Caco-2 (cell line): ENCODE measurements around the gene ADAMTS19. TPM values are rescaled to one million over a fixed set of nuclear protein-coding genes. Genes with fewer than 3 reads are reported as not detected.

Experiments
- BruUV-seq: library from RNA; stranded (reverse); fragments of 400-500 nt; replicated peaks from 2 replicates; lab custom pipeline; 2021; lab: Mats Ljungman, UMichigan
- CTCF ChIA-PET: fragments of 300-600 bp; sonication (Branson Sonifier 250); formaldehyde crosslinking; loops from one replicate; lab custom pipeline; 2022; ENCODE audit warnings: antibody characterized with exemption; lab: Charles Lee
- POLR2A ChIA-PET: fragments of 300-600 bp; sonication (Branson Sonifier 250); formaldehyde crosslinking; loops from one replicate; lab custom pipeline; 2022; ENCODE audit warnings: antibody characterized with exemption; lab: Charles Lee
- DNase-seq, 2 experiments: peaks; one replicate each; pipeline versions ENCODE4 v3.0.0 to v3.0.0-alpha.2; 2020 to 2022
- H3K27me3 ChIP-seq: replicated peaks from 2 replicates; pipeline ENCODE4 v1.6.0; 2011; ENCODE audit warnings: low read length; ENCODE audit not compliant: control insufficient read depth, insufficient read depth
- H3K36me3 ChIP-seq: 2 replicates; pipeline ENCODE4 v1.5.1; 2011; ENCODE audit warnings: low read length; ENCODE audit not compliant: control insufficient read depth, insufficient read depth
- H3K4me1 ChIP-seq: fragments of 250-450 bp; sonication (Bioruptor Pico); 2 replicates; pipeline ENCODE4 v1.5.1; 2020; ENCODE audit warnings: mild to moderate bottlenecking
- H3K4me3 ChIP-seq: 2 replicates; pipeline ENCODE4 v1.5.1; 2011; ENCODE audit warnings: low read depth, mild to moderate bottlenecking, control low read depth, low read length
- H3K9me3 ChIP-seq: fragments of 250-450 bp; sonication (Bioruptor Pico); 2 replicates; pipeline ENCODE4 v1.5.1; 2020; ENCODE audit warnings: mild to moderate bottlenecking, moderate library complexity
- H3K27ac Mint-ChIP-seq: one replicate; pipeline ENCODE4 v1.8.0; 2022; ENCODE audit warnings: mixed read lengths; ENCODE audit not compliant: unreplicated experiment
- H3K27me3 Mint-ChIP-seq: one replicate; pipeline ENCODE4 v1.8.0; 2022; ENCODE audit warnings: mixed read lengths; ENCODE audit not compliant: insufficient read depth, unreplicated experiment
- H3K36me3 Mint-ChIP-seq: one replicate; pipeline ENCODE4 v1.8.0; 2022; ENCODE audit warnings: mild to moderate bottlenecking, mixed read lengths; ENCODE audit not compliant: insufficient read depth, unreplicated experiment
- H3K4me1 Mint-ChIP-seq: one replicate; pipeline ENCODE4 v1.8.0; 2022; ENCODE audit warnings: low read depth, mixed read lengths; ENCODE audit not compliant: unreplicated experiment
- H3K4me3 Mint-ChIP-seq: one replicate; pipeline ENCODE4 v1.8.0; 2022; ENCODE audit warnings: mild to moderate bottlenecking, moderate library complexity, mixed read lengths; ENCODE audit not compliant: unreplicated experiment
- H3K9me3 Mint-ChIP-seq: one replicate; pipeline ENCODE4 v1.8.0; 2022; ENCODE audit warnings: mixed read lengths; ENCODE audit not compliant: unreplicated experiment
- CTCF ChIP-seq, 2 experiments: fragments of 200-600 bp in 1 of 2; IDR thresholded peaks; 1 replicate in 1 of 2; 2 replicates in 1 of 2; pipeline versions ENCODE4 v1.5.1 to v1.8.0; 2011 to 2022; ENCODE audit warnings: antibody characterized with exemption in 1 of 2, control low read depth in 1 of 2, inconsistent platforms in 1 of 2, low read depth in 1 of 2, low read length in 1 of 2, mild to moderate bottlenecking in 1 of 2, moderate library complexity in 1 of 2; ENCODE audit not compliant: insufficient read depth in 1 of 2, severe bottlenecking in 1 of 2, unreplicated experiment in 1 of 2
- intact Hi-C: fragments of 100-400 bp; cut with micrococcal nuclease; formaldehyde crosslinking; loops from one replicate; pipeline ENCODE4 v1.10.0; 2022; ENCODE audit not compliant: unreplicated experiment
- total RNA-seq: library from RNA; stranded (reverse); gene quantifications from 2 replicates; pipeline ENCODE4 v1.2.3, GENCODE V29; 2022

Gene ADAMTS19
- total RNA-seq, 1 experiment from 2014 or later: 0.95 TPM

GRCh38 chr5:129748913-129749880 is 289.1 kb downstream of the ADAMTS19 start:
- no peaks in the 10 kb centered on the region for H3K27me3 Mint-ChIP-seq
- intact Hi-C loops: no loop called here
- peaks cover 5% of the 10 kb centered on the region for H3K36me3 Mint-ChIP-seq
- H3K27ac Mint-ChIP-seq: no peak overlapping the region
- POLR2A ChIA-PET: no interaction called here
- DNase-seq: no peak
- no TSS peak for BruUV-seq
- no peaks in the 10 kb centered on the region for H3K4me1 Mint-ChIP-seq
- no peaks in the 10 kb centered on the region for H3K36me3 ChIP-seq
- H3K27me3 ChIP-seq: no peaks in the 10 kb centered on the region
- no peak overlapping the region for H3K4me3 ChIP-seq
- H3K4me3 Mint-ChIP-seq: no peak overlapping the region
- TF ChIP-seq CTCF (IDR thresholded peaks at IDR 0.05; ENCODE audit: insufficient read depth in 1 of 2, low read depth in 1 of 2, low read length in 1 of 2, severe bottlenecking in 1 of 2, unreplicated experiment in 1 of 2): no peak
- H3K9me3 Mint-ChIP-seq: no peaks in the 10 kb centered on the region
- CTCF ChIA-PET: no interaction called here
- no peaks in the 10 kb centered on the region for H3K9me3 ChIP-seq
- no peaks in the 10 kb centered on the region for H3K4me1 ChIP-seq

DNA sequence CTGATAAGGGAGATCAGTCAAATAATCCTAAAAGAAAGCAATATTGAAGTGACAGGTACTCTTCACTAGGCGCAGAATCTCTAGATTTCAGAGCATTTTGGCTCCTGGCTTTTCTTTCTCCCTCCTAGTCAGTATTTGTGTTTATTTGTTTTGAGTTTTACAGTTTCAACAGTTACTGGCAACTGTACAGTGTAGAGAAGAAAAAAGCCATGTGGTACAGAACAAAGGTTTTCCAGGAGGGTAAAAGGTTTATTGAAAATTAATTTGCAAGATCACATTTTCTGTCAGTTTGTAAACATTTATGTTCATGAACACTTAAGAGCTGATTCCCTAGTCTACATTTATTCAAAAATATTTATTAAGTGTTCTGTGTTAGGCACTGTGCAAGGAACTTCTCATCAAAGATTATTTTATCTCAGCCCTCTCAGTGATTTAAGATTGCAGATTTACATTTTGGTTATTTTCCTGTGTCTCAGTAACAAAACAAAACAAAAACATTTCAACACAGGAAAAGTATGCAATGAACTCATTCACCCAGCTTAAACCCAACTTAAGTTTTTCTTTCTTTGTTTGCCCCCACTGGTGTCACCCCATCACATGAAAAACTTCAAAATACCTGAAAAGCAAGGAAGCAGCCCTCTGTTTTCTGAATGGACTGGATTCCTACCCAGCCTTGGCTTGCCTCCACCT is 300.7 kb downstream of the ADAMTS19 start:
- no peaks in the 10 kb centered on the region for H3K36me3 ChIP-seq
- no TSS peak for BruUV-seq
- H3K4me1 Mint-ChIP-seq: no peaks in the 10 kb centered on the region
- ChIA-PET POLR2A (no interaction called here), CTCF (no interaction called here)
- H3K9me3 Mint-ChIP-seq: no peaks in the 10 kb centered on the region
- H3K4me3 ChIP-seq: no peak overlapping the region
- TF ChIP-seq CTCF (IDR thresholded peaks at IDR 0.05; ENCODE audit: insufficient read depth in 1 of 2, low read depth in 1 of 2, low read length in 1 of 2, severe bottlenecking in 1 of 2, unreplicated experiment in 1 of 2): no peak
- H3K4me1 ChIP-seq: no peaks in the 10 kb centered on the region; the same call in 1 of the 2 replicates
- no peaks in the 10 kb centered on the region for H3K27me3 ChIP-seq
- H3K4me3 Mint-ChIP-seq: no peak overlapping the region
- intact Hi-C loops: loop anchor here (10.0 kb wide), 1 partner anchor 1546 kb away; no protein-coding TSS in a partner anchor
- no peaks in the 10 kb centered on the region for H3K27me3 Mint-ChIP-seq
- H3K27ac Mint-ChIP-seq: no peak overlapping the region
- no peaks in the 10 kb centered on the region for H3K36me3 Mint-ChIP-seq
- no peak for DNase-seq
- H3K9me3 ChIP-seq: no peaks in the 10 kb centered on the region

DNA sequence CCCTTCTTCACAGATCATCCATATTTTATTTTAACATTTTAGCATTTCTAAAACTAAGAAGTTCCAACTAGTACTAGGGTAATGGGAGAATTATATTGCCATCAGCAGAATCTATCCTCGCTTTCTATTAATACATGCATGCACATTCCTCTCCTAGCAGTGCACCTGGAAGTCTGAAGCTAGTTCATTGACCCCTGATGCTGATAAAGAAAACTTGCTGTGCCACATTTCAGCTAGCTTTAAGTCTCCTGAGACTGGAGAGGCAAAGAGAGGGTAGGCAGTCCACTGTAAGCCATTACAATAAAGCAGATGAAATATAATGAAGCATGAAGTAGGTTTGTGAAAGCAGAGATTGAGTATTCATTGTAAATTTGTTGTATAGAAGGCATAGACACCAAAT is 303.6 kb downstream of the ADAMTS19 start:
- no peak for TF ChIP-seq CTCF (IDR thresholded peaks at IDR 0.05; ENCODE audit: insufficient read depth in 1 of 2, low read depth in 1 of 2, low read length in 1 of 2, severe bottlenecking in 1 of 2, unreplicated experiment in 1 of 2)
- no peaks in the 10 kb centered on the region; the same call in 1 of the 2 replicates for H3K4me1 ChIP-seq
- no TSS peak for BruUV-seq
- intact Hi-C loops: loop anchor here (10.0 kb wide), 1 partner anchor 1549 kb away; no protein-coding TSS in a partner anchor
- DNase-seq: no peak
- Mint-ChIP-seq H3K27ac (no peak overlapping the region), H3K36me3 (no peaks in the 10 kb centered on the region), H3K9me3 (no peaks in the 10 kb centered on the region), H3K4me3 (no peak overlapping the region), H3K27me3 (no peaks in the 10 kb centered on the region), H3K4me1 (no peaks in the 10 kb centered on the region)
- no peaks in the 10 kb centered on the region for H3K9me3 ChIP-seq
- H3K27me3 ChIP-seq: no peaks in the 10 kb centered on the region
- no peak overlapping the region for H3K4me3 ChIP-seq
- CTCF ChIA-PET: interaction anchor here (0.7 kb wide), 1 partner anchor 10 kb away, joined by 4 read pairs; no protein-coding TSS in a partner anchor
- H3K36me3 ChIP-seq: no peaks in the 10 kb centered on the region
- POLR2A ChIA-PET: no interaction called here
